GM12878 (cell line): ENCODE results near the gene CAPZB. TPM values are rescaled to one million over a fixed set of nuclear protein-coding genes. Genes with fewer than 3 reads are reported as not detected.

Source experiments
- ATAC-seq: fragments of 200-7000 bp; cut with Tn5 transposase; 3 replicates; pipeline ENCODE4 v1.9.1; 2020; ENCODE audit warnings: mild to moderate bottlenecking, moderate library complexity
- BruUV-seq: library from RNA; stranded (reverse); fragments of 400-500 nt; replicated peaks from 2 replicates; lab custom pipeline; 2021; lab: Mats Ljungman, UMichigan
- CTCF ChIA-PET: fragments of 300-600 bp; sonication (Branson Sonifier 250); formaldehyde crosslinking; extraction: SDS; loops from one replicate; lab custom pipeline; 2021; ENCODE audit warnings: inconsistent platforms; lab: Yijun Ruan, JAX
- POLR2A ChIA-PET: fragments of 350-600 bp; formaldehyde crosslinking; extraction: SDS; loops from one replicate; lab custom pipeline; 2021; ENCODE audit warnings: inconsistent platforms; lab: Charles Lee
- RAD21 ChIA-PET: fragments of 300-600 bp; sonication (Branson Sonifier 250); formaldehyde crosslinking; loops from one replicate; lab custom pipeline; 2023; ENCODE audit warnings: antibody characterized with exemption; ENCODE audit not compliant: unreplicated experiment; lab: Charles Lee
- SMC1A ChIA-PET: fragments of 300-600 bp; sonication (Branson Sonifier 250); formaldehyde crosslinking; loops from one replicate; lab custom pipeline; 2023; ENCODE audit not compliant: unreplicated experiment, uncharacterized antibody; lab: Charles Lee
- DNase-seq: peaks from one replicate; pipeline ENCODE4 v3.0.0-alpha.2; 2011; ENCODE audit warnings: low read depth, low spot score
- FAIRE-seq: peaks from 3 replicates; lab custom pipeline; 2011; peaks lifted over from hg19 to GRCh38; lab: Jason Lieb, UNC
- H2AFZ ChIP-seq: 2 replicates; pipeline ENCODE4 v1.6.0; 2011; ENCODE audit warnings: low read depth, low read length, control low read depth; ENCODE audit not compliant: control insufficient read depth
- H3K27ac ChIP-seq: 2 replicates; pipeline ENCODE4 v1.5.1; 2011; ENCODE audit warnings: control low read depth; ENCODE audit not compliant: control insufficient read depth, insufficient read depth
- H3K27me3 ChIP-seq, 2 experiments: replicated peaks in 1 of 2; 2 replicates each; pipeline versions ENCODE4 v1.6.0 to v1.6.1; 2011; ENCODE audit warnings: low read length in 1 of 2; ENCODE audit not compliant: control insufficient read depth in 2 of 2, insufficient read depth in 2 of 2
- H3K36me3 ChIP-seq, 2 experiments: 2 replicates each; pipeline ENCODE4 v1.5.1; 2011; ENCODE audit warnings: low read length in 1 of 2; ENCODE audit not compliant: control insufficient read depth in 2 of 2, insufficient read depth in 2 of 2
- H3K4me1 ChIP-seq: 2 replicates; pipeline ENCODE4 v1.6.1; 2011; ENCODE audit warnings: mild to moderate bottlenecking, low read length, moderate library complexity, mixed read lengths; ENCODE audit not compliant: control insufficient read depth, insufficient read depth
- H3K4me2 ChIP-seq: 2 replicates; pipeline ENCODE4 v1.6.0; 2011; ENCODE audit warnings: control low read depth; ENCODE audit not compliant: control insufficient read depth, insufficient read depth
- H3K4me3 ChIP-seq: fragments of 200-600 bp; sonication (generic); 2 replicates; pipeline ENCODE4 v1.5.1; 2016
- H3K79me2 ChIP-seq: 2 replicates; pipeline ENCODE4 v1.6.0; 2011; ENCODE audit warnings: low read length; ENCODE audit not compliant: control insufficient read depth, insufficient read depth
- H3K9ac ChIP-seq: 2 replicates; pipeline ENCODE4 v1.8.0; 2011; ENCODE audit warnings: low read length, control low read depth, mixed read lengths; ENCODE audit not compliant: control insufficient read depth, insufficient read depth
- H3K9me3 ChIP-seq: replicated peaks from 3 replicates; pipeline ENCODE4 v1.5.1; 2011; ENCODE audit warnings: mild to moderate bottlenecking, low read length; ENCODE audit not compliant: control insufficient read depth, insufficient read depth
- H4K20me1 ChIP-seq: 2 replicates; pipeline ENCODE4 v1.6.0; 2011; ENCODE audit not compliant: control insufficient read depth, insufficient read depth
- MEF2A ChIP-seq: IDR thresholded peaks from 2 replicates; pipeline ENCODE4 v1.6.1; 2011; ENCODE audit warnings: low read depth, mild to moderate bottlenecking, low read length, moderate library complexity; ENCODE audit not compliant: insufficient read depth
- MTA2 ChIP-seq: fragments of 450-650 bp; IDR thresholded peaks from 2 replicates; pipeline ENCODE4 v1.6.1; 2016; ENCODE audit warnings: low read depth, mild to moderate bottlenecking, moderate library complexity
- NFYA ChIP-seq: IDR thresholded peaks from 2 replicates; pipeline ENCODE4 v1.6.1; 2011; ENCODE audit warnings: low read depth, mild to moderate bottlenecking, low read length, improper control_type of control experiment, borderline replicate concordance
- SMC3 ChIP-seq: IDR thresholded peaks from 2 replicates; pipeline ENCODE4 v1.6.1; 2011; ENCODE audit warnings: low read length, improper control_type of control experiment, borderline replicate concordance
- TCF12 ChIP-seq: IDR thresholded peaks from 2 replicates; pipeline ENCODE4 v1.6.1; 2011; ENCODE audit warnings: low read depth, mild to moderate bottlenecking, low read length
- WGBS: methylation state at CpG from one replicate; pipeline ENCODE4 v1.1.6; 2016; ENCODE audit warnings: low lambda C conversion rate; ENCODE audit not compliant: insufficient replicate concordance, insufficient coverage; ENCODE audit errors: missing lambda C conversion rate; 5-methylcytosine and 5-hydroxymethylcytosine counted together
- in situ Hi-C: fragments of 300-500 bp; cut with MboI; formaldehyde crosslinking; loops from 9 replicates; pipeline ENCODE4 v1.14.3; 2018; ENCODE audit warnings: mixed read lengths
- intact Hi-C: fragments of 100-400 bp; cut with micrococcal nuclease; formaldehyde crosslinking; loops from one replicate; pipeline ENCODE4 v1.14.2; 2022; ENCODE audit not compliant: unreplicated experiment
- polyA plus RNA-seq, 11 experiments: library from polyadenylated mRNA; depleted of rRNA in 4 of 11; unstranded in 6 of 11; stranded (reverse) in 5 of 11; fragments of >200 nt; fragmentation: Nextera tagmentation in 4 of 11; fragmentation: Illumina TruSeq in 1 of 11; extraction: Ambion mirVana in 4 of 11; extraction: Trizol in 1 of 11; gene quantifications; 1 replicate in 1 of 11; 2 replicates in 10 of 11; pipeline versions ENCODE4 v1.2.1 to v1.2.3, GENCODE V29; 2011 to 2016; ENCODE audit warnings: inconsistent platforms in 2 of 11, missing spikeins in 2 of 11, low read depth in 1 of 11
- total RNA-seq, 4 experiments: library from RNA; depleted of rRNA in 3 of 4; stranded (reverse); fragments of >200 nt in 3 of 4; fragmentation: Illumina TruSeq in 1 of 4; extraction: Trizol in 1 of 4; gene quantifications; 2 replicates each; pipeline versions ENCODE4 v1.2.1 to v1.2.3, GENCODE V29; 2013 to 2021
- TF ChIP-seq, protein P1 (sequence below): fragments of 450-650 bp; IDR thresholded peaks from 2 replicates; pipeline ENCODE4 v1.6.1; 2017; ENCODE audit warnings: mild to moderate bottlenecking, moderate library complexity

CAPZB gene
- total and polyA plus RNA-seq, 10 of the 15 experiments (the other 5 are each of a cell fraction or from before 2014, with no cell fraction given) = 104 to 454 (median 213) TPM

GRCh38 chr1:19347533-19348172 is 137.7 kb downstream of the CAPZB start (continued):
- no peak for TF ChIP-seq NFYA
- no peak for TF ChIP-seq MTA2
- TF ChIP-seq, all 136 proteins: peak for 0

DNA sequence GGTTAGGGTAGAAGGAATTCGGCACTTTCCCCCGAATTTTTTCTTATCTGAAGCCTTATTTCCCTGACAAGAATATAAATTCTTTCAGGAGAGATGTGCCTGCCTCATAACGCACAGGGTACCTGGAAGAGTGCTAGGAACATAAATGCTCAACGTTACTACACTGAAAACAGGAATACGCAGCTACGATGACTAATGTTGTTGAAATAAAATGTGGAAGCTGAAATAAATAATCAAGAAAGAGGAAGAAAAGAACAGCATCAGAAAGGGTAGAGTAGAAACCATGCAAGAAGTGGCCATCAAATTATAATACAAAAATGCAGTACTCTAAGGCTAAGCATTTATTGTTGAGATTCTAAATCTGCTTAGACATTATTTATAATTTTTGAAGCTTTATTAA is 139.3 kb downstream of the CAPZB start:
- BruUV-seq = no TSS peak
- POLR2A ChIA-PET = interaction anchor here (0.6 kb wide), 2 partner anchors 30 to 135 kb away, joined by 4 to 6 read pairs; no protein-coding TSS in a partner anchor

More for the DNA sequence above, 139.3 kb downstream of the CAPZB start:
- WGBS = 91% methylated on average over 6 of the region's 6 CpGs
- Histone ChIP-seq H4K20me1 (no peaks in the 10 kb centered on the region), H3K9me3 (no peaks in the 10 kb centered on the region), H3K4me1 (no peaks in the 10 kb centered on the region), H3K79me2 (no peaks in the 10 kb centered on the region), H3K27ac (no peak overlapping the region), H3K36me3 (peaks cover 11 to 35% of the 10 kb centered on the region in 2 experiments)
- RAD21 ChIA-PET = interaction anchor here (1.2 to 1.3 kb wide), 2 partner anchors 236 to 308 kb away, joined by 3 read pairs; no protein-coding TSS in a partner anchor
- in situ Hi-C loops = no loop called here
- FAIRE-seq = no peak
- SMC1A ChIA-PET = interaction anchor here (1.1 kb wide), 2 partner anchors 109 to 236 kb away, joined by 3 to 4 read pairs; no protein-coding TSS in a partner anchor
- no peak for DNase-seq
- TF ChIP-seq TCF12 = no peak
- TF ChIP-seq, protein P1, sequence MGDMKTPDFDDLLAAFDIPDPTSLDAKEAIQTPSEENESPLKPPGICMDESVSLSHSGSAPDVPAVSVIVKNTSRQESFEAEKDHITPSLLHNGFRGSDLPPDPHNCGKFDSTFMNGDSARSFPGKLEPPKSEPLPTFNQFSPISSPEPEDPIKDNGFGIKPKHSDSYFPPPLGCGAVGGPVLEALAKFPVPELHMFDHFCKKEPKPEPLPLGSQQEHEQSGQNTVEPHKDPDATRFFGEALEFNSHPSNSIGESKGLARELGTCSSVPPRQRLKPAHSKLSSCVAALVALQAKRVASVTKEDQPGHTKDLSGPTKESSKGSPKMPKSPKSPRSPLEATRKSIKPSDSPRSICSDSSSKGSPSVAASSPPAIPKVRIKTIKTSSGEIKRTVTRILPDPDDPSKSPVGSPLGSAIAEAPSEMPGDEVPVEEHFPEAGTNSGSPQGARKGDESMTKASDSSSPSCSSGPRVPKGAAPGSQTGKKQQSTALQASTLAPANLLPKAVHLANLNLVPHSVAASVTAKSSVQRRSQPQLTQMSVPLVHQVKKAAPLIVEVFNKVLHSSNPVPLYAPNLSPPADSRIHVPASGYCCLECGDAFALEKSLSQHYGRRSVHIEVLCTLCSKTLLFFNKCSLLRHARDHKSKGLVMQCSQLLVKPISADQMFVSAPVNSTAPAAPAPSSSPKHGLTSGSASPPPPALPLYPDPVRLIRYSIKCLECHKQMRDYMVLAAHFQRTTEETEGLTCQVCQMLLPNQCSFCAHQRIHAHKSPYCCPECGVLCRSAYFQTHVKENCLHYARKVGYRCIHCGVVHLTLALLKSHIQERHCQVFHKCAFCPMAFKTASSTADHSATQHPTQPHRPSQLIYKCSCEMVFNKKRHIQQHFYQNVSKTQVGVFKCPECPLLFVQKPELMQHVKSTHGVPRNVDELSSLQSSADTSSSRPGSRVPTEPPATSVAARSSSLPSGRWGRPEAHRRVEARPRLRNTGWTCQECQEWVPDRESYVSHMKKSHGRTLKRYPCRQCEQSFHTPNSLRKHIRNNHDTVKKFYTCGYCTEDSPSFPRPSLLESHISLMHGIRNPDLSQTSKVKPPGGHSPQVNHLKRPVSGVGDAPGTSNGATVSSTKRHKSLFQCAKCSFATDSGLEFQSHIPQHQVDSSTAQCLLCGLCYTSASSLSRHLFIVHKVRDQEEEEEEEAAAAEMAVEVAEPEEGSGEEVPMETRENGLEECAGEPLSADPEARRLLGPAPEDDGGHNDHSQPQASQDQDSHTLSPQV = no peak
- no peak for TF ChIP-seq SMC3
- TF ChIP-seq MEF2A = no peak
- TF ChIP-seq, all 136 proteins: peak for 0
- Histone ChIP-seq H3K4me2 (no peak overlapping the region), H3K9ac (no peak overlapping the region), H3K27me3 (no peaks in the 10 kb centered on the region), H3K4me3 (no peak overlapping the region), H2AFZ (no peak overlapping the region)
- intact Hi-C loops = no loop called here
- ATAC-seq = no peak
- CTCF ChIA-PET = no interaction called here
